ENCODE results near the gene KLHL26.

- TF ChIP-seq POLR2AphosphoS5 (IDR thresholded peaks at IDR 0.05) (no peak), CTCF (IDR thresholded peaks at IDR 0.05) (no peak)
Observed at GRCh38 chr19:18712981-18713380, 76.2 kb downstream of the KLHL26 start.

All from transverse colon (tissue), 4 donors.